Measurements from ENCODE around the gene ZFP91.

ZFP91 gene

DNA sequence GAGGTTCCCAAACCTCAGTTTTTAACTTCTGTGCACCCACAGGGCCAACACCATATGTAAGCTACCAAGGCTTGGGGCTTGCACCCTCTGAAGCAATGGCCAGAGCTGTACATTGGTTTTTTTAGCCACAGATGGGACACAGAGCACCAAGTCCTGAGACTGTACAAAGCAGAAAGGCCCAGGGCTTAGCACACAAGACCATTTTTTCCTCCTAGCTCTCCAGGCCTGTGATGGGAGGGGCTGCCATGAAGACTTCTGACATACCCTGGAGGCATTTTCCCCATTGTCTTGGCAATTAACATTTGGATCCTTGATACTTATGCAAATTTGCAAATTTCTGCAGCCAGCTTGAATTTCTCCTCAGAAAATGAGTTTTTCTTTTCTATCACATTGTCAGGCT is 67.0 kb downstream of the ZFP91 start:
- H3K27me3 ChIP-seq (ENCODE audit: insufficient read depth, low read length) = no peaks in the 10 kb centered on the region
- no peaks in the 10 kb centered on the region for H3K36me3 ChIP-seq (ENCODE audit: insufficient read depth, low read length)
- no peak overlapping the region for H3K4me3 ChIP-seq (ENCODE audit: low read length)
- no peak overlapping the region for H2AFZ ChIP-seq (ENCODE audit: low read depth, low read length)
- no peaks in the 10 kb centered on the region for H3K4me1 ChIP-seq (ENCODE audit: insufficient read depth, low read length)
- peaks cover 7% of the 10 kb centered on the region for H3K9me3 ChIP-seq (ENCODE audit: low read length)

- Histone ChIP-seq H3K4me1 (ENCODE audit: insufficient read depth, low read length) (no peaks in the 10 kb centered on the region), H3K27me3 (ENCODE audit: insufficient read depth, low read length) (no peaks in the 10 kb centered on the region), H2AFZ (ENCODE audit: low read depth, low read length) (no peak overlapping the region), H3K9me3 (ENCODE audit: low read length) (peaks cover 7% of the 10 kb centered on the region), H3K4me3 (ENCODE audit: low read length) (no peak overlapping the region), H3K36me3 (ENCODE audit: insufficient read depth, low read length) (no peaks in the 10 kb centered on the region)
Observed at GRCh38 chr11:58647141-58647699, 68.4 kb downstream of the ZFP91 start.

- Histone ChIP-seq H3K4me3 (ENCODE audit: low read length) (no peak overlapping the region), H2AFZ (ENCODE audit: low read depth, low read length) (no peak overlapping the region), H3K27me3 (ENCODE audit: insufficient read depth, low read length) (no peaks in the 10 kb centered on the region), H3K9me3 (ENCODE audit: low read length) (peaks cover 7% of the 10 kb centered on the region), H3K4me1 (ENCODE audit: insufficient read depth, low read length) (no peaks in the 10 kb centered on the region), H3K36me3 (ENCODE audit: insufficient read depth, low read length) (no peaks in the 10 kb centered on the region)
Observed at GRCh38 chr11:58647866-58648265, 69.0 kb downstream of the ZFP91 start.

DNA sequence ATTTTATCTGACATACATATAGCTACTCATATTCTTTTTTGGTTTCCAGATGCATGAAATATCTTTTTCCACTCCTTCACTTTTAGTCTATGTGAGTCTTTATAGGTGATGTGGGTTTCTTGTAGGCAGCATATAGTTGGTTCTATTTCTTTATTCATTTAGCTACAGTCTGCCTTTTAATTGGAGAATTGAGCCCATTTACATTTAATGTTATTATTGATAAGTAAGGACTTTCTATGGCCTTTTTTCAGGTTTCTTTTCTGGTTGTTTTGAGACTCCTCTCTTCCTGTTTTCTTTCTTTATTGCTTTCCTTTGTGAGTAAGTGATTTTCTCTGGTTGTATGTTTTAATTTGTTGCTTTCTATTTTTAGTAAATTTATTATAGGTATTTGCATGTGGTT is 70.8 kb downstream of the ZFP91 start:
- peaks cover 7% of the 10 kb centered on the region for H3K9me3 ChIP-seq (ENCODE audit: low read length)
- H3K4me3 ChIP-seq (ENCODE audit: low read length) = no peak overlapping the region
- no peaks in the 10 kb centered on the region for H3K4me1 ChIP-seq (ENCODE audit: insufficient read depth, low read length)
- H2AFZ ChIP-seq (ENCODE audit: low read depth, low read length) = no peak overlapping the region
- no peaks in the 10 kb centered on the region for H3K36me3 ChIP-seq (ENCODE audit: insufficient read depth, low read length)
- no peaks in the 10 kb centered on the region for H3K27me3 ChIP-seq (ENCODE audit: insufficient read depth, low read length)

DNA sequence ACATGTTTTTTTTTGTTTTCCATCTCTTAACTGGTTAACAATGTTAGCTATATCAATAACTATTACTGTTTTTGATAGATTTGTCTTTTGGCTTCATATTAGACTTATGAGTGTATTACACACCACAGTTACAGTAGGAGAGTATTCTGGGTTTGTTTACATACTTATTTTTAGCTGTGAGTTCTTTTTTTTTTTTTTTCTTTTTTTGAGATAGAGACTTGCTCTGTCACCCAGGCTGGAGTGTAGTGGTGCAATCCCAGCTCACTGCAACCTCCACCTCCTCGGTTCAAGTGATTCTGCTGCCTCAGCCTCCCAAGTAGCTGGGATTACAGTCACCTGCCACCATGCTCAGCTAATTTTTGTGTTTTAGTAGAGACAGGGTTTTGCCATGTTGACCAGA is 71.6 kb downstream of the ZFP91 start:
- Histone ChIP-seq H3K4me3 (ENCODE audit: low read length) (no peak overlapping the region), H2AFZ (ENCODE audit: low read depth, low read length) (no peak overlapping the region), H3K36me3 (ENCODE audit: insufficient read depth, low read length) (no peaks in the 10 kb centered on the region), H3K9me3 (ENCODE audit: low read length) (peaks cover 4% of the 10 kb centered on the region), H3K4me1 (ENCODE audit: insufficient read depth, low read length) (no peaks in the 10 kb centered on the region), H3K27me3 (ENCODE audit: insufficient read depth, low read length) (no peaks in the 10 kb centered on the region)

- H3K36me3 ChIP-seq (ENCODE audit: insufficient read depth, low read length) = no peaks in the 10 kb centered on the region
- H3K4me1 ChIP-seq (ENCODE audit: insufficient read depth, low read length) = no peaks in the 10 kb centered on the region
- no peak overlapping the region for H3K4me3 ChIP-seq (ENCODE audit: low read length)
- H3K9me3 ChIP-seq (ENCODE audit: low read length) = no peaks in the 10 kb centered on the region
- H3K27me3 ChIP-seq (ENCODE audit: insufficient read depth, low read length) = no peaks in the 10 kb centered on the region
- no peak overlapping the region for H2AFZ ChIP-seq (ENCODE audit: low read depth, low read length)
Observed at GRCh38 chr11:58652726-58653280, 73.9 kb downstream of the ZFP91 start.

DNA sequence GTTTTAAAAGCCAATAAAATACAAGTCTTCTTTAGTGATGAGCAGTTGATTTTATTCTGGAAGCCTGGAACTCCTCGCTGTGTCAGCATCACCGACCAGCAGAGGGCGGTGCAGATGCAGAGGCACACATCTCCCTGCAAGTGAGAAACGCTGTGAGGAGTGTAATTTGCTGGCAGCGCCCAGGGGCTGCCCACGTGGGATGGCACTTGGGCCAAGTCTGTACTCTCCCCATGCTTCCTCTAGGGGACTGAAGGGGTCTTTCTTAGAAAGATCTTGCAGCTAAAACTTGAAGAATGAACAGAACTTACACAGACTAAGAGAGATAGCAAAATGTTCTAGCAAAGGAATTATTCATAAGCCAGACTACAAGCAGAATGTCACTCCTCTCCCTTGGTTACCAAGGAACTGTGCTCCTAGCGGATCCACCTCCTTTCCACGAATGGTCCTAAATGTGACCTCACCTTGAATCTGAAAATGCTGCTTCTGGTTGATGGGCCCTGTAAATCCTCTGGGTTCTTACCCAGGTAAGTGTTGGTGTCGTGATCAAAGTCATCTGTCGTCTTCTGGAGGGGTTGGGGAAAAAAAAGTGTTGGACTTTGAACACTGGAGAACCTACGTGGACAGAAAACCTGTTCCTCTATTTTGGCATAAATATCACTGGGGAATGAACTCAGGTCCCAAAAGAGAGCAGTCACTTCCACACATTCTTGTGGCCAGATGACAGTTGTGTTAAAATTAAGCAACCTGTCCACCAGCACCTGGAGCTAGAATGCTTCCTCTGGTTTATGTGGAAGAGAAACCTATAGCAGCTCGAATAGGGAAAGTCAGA is 75.4 kb downstream of the ZFP91 start:
- no peak overlapping the region for H2AFZ ChIP-seq (ENCODE audit: low read depth, low read length)
- no peak overlapping the region for H3K4me3 ChIP-seq (ENCODE audit: low read length)
- H3K36me3 ChIP-seq (ENCODE audit: insufficient read depth, low read length) = no peaks in the 10 kb centered on the region
- no peaks in the 10 kb centered on the region for H3K4me1 ChIP-seq (ENCODE audit: insufficient read depth, low read length)
- no peaks in the 10 kb centered on the region for H3K27me3 ChIP-seq (ENCODE audit: insufficient read depth, low read length)
- H3K9me3 ChIP-seq (ENCODE audit: low read length) = no peaks in the 10 kb centered on the region

GRCh38 chr11:58654908-58655296 is 76.0 kb downstream of the ZFP91 start:
- H3K4me3 ChIP-seq (ENCODE audit: low read length) = no peak overlapping the region
- H3K4me1 ChIP-seq (ENCODE audit: insufficient read depth, low read length) = no peaks in the 10 kb centered on the region
- no peaks in the 10 kb centered on the region for H3K36me3 ChIP-seq (ENCODE audit: insufficient read depth, low read length)
- no peaks in the 10 kb centered on the region for H3K9me3 ChIP-seq (ENCODE audit: low read length)
- no peaks in the 10 kb centered on the region for H3K27me3 ChIP-seq (ENCODE audit: insufficient read depth, low read length)
- H2AFZ ChIP-seq (ENCODE audit: low read depth, low read length) = no peak overlapping the region

DNA sequence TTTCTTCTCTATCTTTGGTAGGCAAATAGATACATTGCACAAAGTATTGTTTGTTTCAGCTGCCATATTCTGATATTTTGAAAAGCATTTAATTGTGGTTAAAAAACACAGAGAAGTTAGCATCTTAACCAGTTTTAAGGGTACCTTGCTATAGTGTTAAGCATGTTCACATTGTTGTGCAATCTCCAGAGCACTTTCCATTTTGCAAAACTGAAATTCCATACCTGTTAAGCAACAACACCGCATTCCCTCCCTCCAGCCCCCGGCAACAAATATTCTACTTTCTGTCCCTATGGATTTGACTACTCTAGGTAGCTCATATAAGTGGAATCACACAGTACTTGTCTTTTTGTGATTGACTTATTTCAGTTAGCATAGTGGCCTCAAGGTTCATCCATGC is 77.5 kb downstream of the ZFP91 start:
- H3K36me3 ChIP-seq (ENCODE audit: insufficient read depth, low read length) = no peaks in the 10 kb centered on the region
- H3K4me3 ChIP-seq (ENCODE audit: low read length) = no peak overlapping the region
- H3K27me3 ChIP-seq (ENCODE audit: insufficient read depth, low read length) = no peaks in the 10 kb centered on the region
- H3K9me3 ChIP-seq (ENCODE audit: low read length) = no peaks in the 10 kb centered on the region
- H2AFZ ChIP-seq (ENCODE audit: low read depth, low read length) = no peak overlapping the region
- no peaks in the 10 kb centered on the region for H3K4me1 ChIP-seq (ENCODE audit: insufficient read depth, low read length)

- H3K4me1 ChIP-seq (ENCODE audit: insufficient read depth, low read length) = no peaks in the 10 kb centered on the region
- no peak overlapping the region for H3K4me3 ChIP-seq (ENCODE audit: low read length)
- no peaks in the 10 kb centered on the region for H3K27me3 ChIP-seq (ENCODE audit: insufficient read depth, low read length)
- H3K36me3 ChIP-seq (ENCODE audit: insufficient read depth, low read length) = no peaks in the 10 kb centered on the region
- no peak overlapping the region for H2AFZ ChIP-seq (ENCODE audit: low read depth, low read length)
- H3K9me3 ChIP-seq (ENCODE audit: low read length) = no peaks in the 10 kb centered on the region
Observed at GRCh38 chr11:58658623-58659022, 79.8 kb downstream of the ZFP91 start.

DNA sequence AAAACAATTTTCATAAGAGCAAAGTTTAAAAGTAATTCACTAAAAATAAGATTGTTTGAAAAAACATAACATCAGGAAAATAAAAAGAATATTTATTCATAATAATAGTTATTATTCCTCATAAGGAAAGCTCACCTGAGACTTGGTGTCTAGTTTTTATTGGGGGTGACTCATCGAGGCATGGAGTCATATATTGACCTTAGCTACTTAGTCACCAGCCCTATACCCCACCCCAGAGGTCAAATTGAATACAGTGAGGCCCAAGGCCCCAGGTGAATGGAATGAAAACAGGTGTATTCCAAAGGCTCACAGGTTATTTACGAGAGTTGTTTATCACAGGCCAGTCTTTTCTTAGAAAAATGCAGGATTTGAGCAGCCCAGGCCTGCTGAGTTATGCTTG is 80.5 kb downstream of the ZFP91 start:
- no peaks in the 10 kb centered on the region for H3K36me3 ChIP-seq (ENCODE audit: insufficient read depth, low read length)
- no peaks in the 10 kb centered on the region for H3K9me3 ChIP-seq (ENCODE audit: low read length)
- H3K4me1 ChIP-seq (ENCODE audit: insufficient read depth, low read length) = no peaks in the 10 kb centered on the region
- no peak overlapping the region for H3K4me3 ChIP-seq (ENCODE audit: low read length)
- no peak overlapping the region for H2AFZ ChIP-seq (ENCODE audit: low read depth, low read length)
- no peaks in the 10 kb centered on the region for H3K27me3 ChIP-seq (ENCODE audit: insufficient read depth, low read length)

GRCh38 chr11:58659910-58660570 is 81.2 kb downstream of the ZFP91 start:
- Histone ChIP-seq H3K4me1 (ENCODE audit: insufficient read depth, low read length) (no peaks in the 10 kb centered on the region), H3K36me3 (ENCODE audit: insufficient read depth, low read length) (no peaks in the 10 kb centered on the region), H3K4me3 (ENCODE audit: low read length) (no peak overlapping the region), H3K27me3 (ENCODE audit: insufficient read depth, low read length) (no peaks in the 10 kb centered on the region), H3K9me3 (ENCODE audit: low read length) (no peaks in the 10 kb centered on the region), H2AFZ (ENCODE audit: low read depth, low read length) (no peak overlapping the region)
